GM23338 (cell line): ENCODE results near the gene ATOH8. TPM values are rescaled to one million over a fixed set of nuclear protein-coding genes. Genes with fewer than 3 reads are reported as not detected.

Source experiments
- ATAC-seq: fragments of 200-7000 bp; cut with Tn5 transposase; 3 replicates; pipeline ENCODE4 v1.9.1; 2020
- DNase-seq: peaks from one replicate; pipeline ENCODE4 v3.0.0-alpha.2; 2015; ENCODE audit warnings: low spot score
- H2AFZ ChIP-seq: fragments of 200-600 bp; sonication (generic); 2 replicates; pipeline ENCODE4 v1.8.0; 2016; ENCODE audit warnings: antibody characterized with exemption, mild to moderate bottlenecking, moderate library complexity
- H3F3A ChIP-seq: fragments of 200-600 bp; sonication (generic); replicated peaks from 2 replicates; pipeline ENCODE4 v1.8.0; 2017; ENCODE audit warnings: antibody characterized with exemption, mixed run types, low read depth
- H3K27ac ChIP-seq: fragments of 200-600 bp; sonication (generic); 2 replicates; pipeline ENCODE4 v1.6.1; 2016; ENCODE audit warnings: low read depth
- H3K27me3 ChIP-seq: fragments of 200-600 bp; sonication (generic); 2 replicates; pipeline ENCODE4 v1.8.0; 2016; ENCODE audit warnings: mild to moderate bottlenecking, mixed run types, moderate library complexity; ENCODE audit not compliant: insufficient read depth
- H3K36me3 ChIP-seq: fragments of 200-600 bp; sonication (generic); 2 replicates; pipeline ENCODE4 v1.8.0; 2016; ENCODE audit warnings: mild to moderate bottlenecking; ENCODE audit not compliant: insufficient read depth
- H3K4me1 ChIP-seq: fragments of 200-600 bp; sonication (generic); 2 replicates; pipeline ENCODE4 v1.8.0; 2016; ENCODE audit warnings: mild to moderate bottlenecking, moderate library complexity; ENCODE audit not compliant: insufficient read depth
- H3K4me2 ChIP-seq: fragments of 200-600 bp; sonication (generic); 2 replicates; pipeline ENCODE4 v1.7.1; 2017; ENCODE audit warnings: mixed run types
- H3K4me3 ChIP-seq: fragments of 200-600 bp; sonication (generic); 2 replicates; pipeline ENCODE4 v1.6.1; 2016; ENCODE audit warnings: mixed run types
- H3K79me2 ChIP-seq: fragments of 200-600 bp; sonication (generic); replicated peaks from 2 replicates; pipeline ENCODE4 v1.8.0; 2017; ENCODE audit warnings: mild to moderate bottlenecking; ENCODE audit not compliant: insufficient read depth
- H3K9me2 ChIP-seq: fragments of 200-600 bp; sonication (generic); 2 replicates; pipeline ENCODE4 v1.8.0; 2017; ENCODE audit not compliant: insufficient read depth
- H4K20me1 ChIP-seq: fragments of 200-600 bp; sonication (generic); replicated peaks from 2 replicates; pipeline ENCODE4 v1.8.0; 2017; ENCODE audit warnings: mild to moderate bottlenecking; ENCODE audit not compliant: insufficient read depth
- H3K27ac Mint-ChIP-seq: 2 replicates; pipeline ENCODE4 v1.8.0; 2020; ENCODE audit warnings: inconsistent platforms, mild to moderate bottlenecking, moderate library complexity, mixed read lengths
- H3K27me3 Mint-ChIP-seq: 3 replicates; pipeline ENCODE4 v1.8.0; 2022; ENCODE audit warnings: low read depth, mild to moderate bottlenecking, moderate library complexity, mixed read lengths, inconsistent platforms; ENCODE audit not compliant: insufficient read depth, poor library complexity
- H3K36me3 Mint-ChIP-seq: 3 replicates; pipeline ENCODE4 v1.8.0; 2021; ENCODE audit warnings: low read depth, mild to moderate bottlenecking, inconsistent platforms, moderate library complexity, mixed read lengths
- H3K4me1 Mint-ChIP-seq: 3 replicates; pipeline ENCODE4 v1.8.0; 2020; ENCODE audit warnings: mild to moderate bottlenecking, inconsistent platforms, mixed read lengths
- H3K4me3 Mint-ChIP-seq: 3 replicates; pipeline ENCODE4 v1.8.0; 2021; ENCODE audit warnings: moderate library complexity, mild to moderate bottlenecking, inconsistent platforms, mixed read lengths
- H3K9me3 Mint-ChIP-seq: 3 replicates; pipeline ENCODE4 v1.8.0; 2020; ENCODE audit warnings: moderate library complexity, mild to moderate bottlenecking, inconsistent platforms, mixed read lengths
- EZH2 ChIP-seq: fragments of 200-600 bp; sonication (generic); IDR thresholded peaks from one replicate; pipeline ENCODE4 v1.8.0; 2017; ENCODE audit warnings: antibody characterized with exemption, mild to moderate bottlenecking, low read depth; ENCODE audit not compliant: unreplicated experiment
- JUNB ChIP-seq: IDR thresholded peaks from one replicate; pipeline ENCODE4 v1.6.1; 2016; ENCODE audit warnings: antibody characterized with exemption; ENCODE audit not compliant: unreplicated experiment
- NANOG ChIP-seq: IDR thresholded peaks from 2 replicates; pipeline ENCODE4 v1.6.1; 2016; ENCODE audit warnings: antibody characterized with exemption, borderline replicate concordance
- ZNF114 ChIP-seq: fragments of 250-450 bp; sonication (Bioruptor Pico); IDR thresholded peaks from 2 replicates; pipeline ENCODE4 v1.5.0; 2020; ENCODE audit warnings: mild to moderate bottlenecking, moderate library complexity
- ZNF331 ChIP-seq: fragments of 250-450 bp; sonication (Bioruptor Pico); IDR thresholded peaks from 2 replicates; pipeline ENCODE4 v1.5.0; 2020; ENCODE audit warnings: low read depth, mild to moderate bottlenecking, moderate library complexity
- ZNF462 ChIP-seq: fragments of 250-450 bp; sonication (Bioruptor Pico); IDR thresholded peaks from 2 replicates; pipeline ENCODE4 v1.5.0; 2020; ENCODE audit warnings: mild to moderate bottlenecking, moderate library complexity
- polyA plus RNA-seq: library from polyadenylated mRNA; unstranded; fragments of >200 nt; fragmentation: Nextera tagmentation; extraction: Ambion mirVana; gene quantifications from 2 replicates; pipeline ENCODE4 v1.2.1, GENCODE V29; 2016
- total RNA-seq: library from RNA; depleted of rRNA; stranded (reverse); fragments of >200 nt; shearing (Covaris generic); gene quantifications from 2 replicates; pipeline ENCODE4 v1.2.3, GENCODE V29; 2014
- TF ChIP-seq, protein P1 (sequence below), 2 experiments: fragments of 200-600 bp in 1 of 2; sonication (generic) in 1 of 2; conservative IDR thresholded peaks; 2 replicates each; pipeline versions ENCODE4 v1.5.1 to v1.6.1; 2016 to 2017; ENCODE audit warnings: antibody characterized with exemption in 2 of 2, low read depth in 2 of 2, mild to moderate bottlenecking in 2 of 2, moderate library complexity in 1 of 2

The ATOH8 gene
- total and polyA plus RNA-seq, 2 experiments from 2014 or later: 0.11 to 0.97 TPM

GRCh38 chr2:85761946-85762345 is 8.2 kb downstream of the ATOH8 start:
- no peak overlapping the region for H3K4me2 ChIP-seq
- no peaks in the 10 kb centered on the region; the same call in 2 of the 3 replicates for H3K36me3 Mint-ChIP-seq
- H3K4me3 ChIP-seq: no peak overlapping the region
- H3K4me3 Mint-ChIP-seq: no peak overlapping the region
- no peaks in the 10 kb centered on the region for H3K79me2 ChIP-seq
- H3K4me1 Mint-ChIP-seq: peaks cover 28% of the 10 kb centered on the region
- no peak overlapping the region for H3K27ac ChIP-seq
- no peak overlapping the region for H2AFZ ChIP-seq
- H4K20me1 ChIP-seq: no peaks in the 10 kb centered on the region
- H3K27me3 Mint-ChIP-seq: peaks cover 44% of the 10 kb centered on the region
- no peaks in the 10 kb centered on the region; the same call in 2 of the 3 replicates for H3K9me3 Mint-ChIP-seq
- ATAC-seq: no peak
- TF ChIP-seq ZNF462 (CRISPR knock-in tag) (no peak), ZNF114 (CRISPR knock-in tag) (no peak), JUNB (no peak), ZNF331 (CRISPR knock-in tag) (no peak)
- peaks cover 57% of the 10 kb centered on the region for H3K27me3 ChIP-seq
- H3F3A ChIP-seq: no peaks in the 10 kb centered on the region
- H3K27ac Mint-ChIP-seq: no peak overlapping the region
- no peaks in the 10 kb centered on the region for H3K36me3 ChIP-seq
- DNase-seq: no peak
- H3K4me1 ChIP-seq: peaks cover 26% of the 10 kb centered on the region
- H3K9me2 ChIP-seq: no peaks in the 10 kb centered on the region

DNA sequence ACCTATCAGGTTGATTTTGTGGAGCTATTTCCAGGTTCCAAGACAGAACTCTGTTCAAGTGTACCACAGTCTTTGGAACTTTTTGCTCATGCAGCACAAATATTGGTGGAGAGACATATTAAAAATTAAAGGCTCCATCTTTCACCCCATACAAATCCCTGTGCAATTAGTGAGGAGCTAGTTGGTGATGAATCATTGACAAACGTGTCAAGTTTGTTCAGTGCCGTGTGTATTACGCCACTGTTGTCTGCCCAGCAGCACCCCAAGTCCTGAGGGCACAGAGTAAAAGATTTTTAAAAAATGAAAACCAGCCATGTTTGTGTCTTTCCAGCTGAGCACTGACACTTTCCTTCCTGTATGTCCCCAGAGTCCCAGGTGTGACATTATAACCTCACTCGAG is 9.3 kb downstream of the ATOH8 start:
- H3K9me2 ChIP-seq: no peaks in the 10 kb centered on the region
- H3K36me3 ChIP-seq: no peaks in the 10 kb centered on the region
- Mint-ChIP-seq H3K27me3 (peaks cover 42% of the 10 kb centered on the region), H3K36me3 (no peaks in the 10 kb centered on the region; the same call in 2 of the 3 replicates), H3K4me3 (no peak overlapping the region), H3K27ac (no peak overlapping the region), H3K9me3 (no peaks in the 10 kb centered on the region), H3K4me1 (peaks cover 35% of the 10 kb centered on the region)
- H3K4me1 ChIP-seq: peaks cover 32% of the 10 kb centered on the region
- no peak overlapping the region for H3K4me3 ChIP-seq
- H3K79me2 ChIP-seq: no peaks in the 10 kb centered on the region
- no peak overlapping the region for H3K27ac ChIP-seq
- peaks cover 48% of the 10 kb centered on the region for H3K27me3 ChIP-seq
- no peak overlapping the region for H3K4me2 ChIP-seq
- ATAC-seq (no peak), DNase-seq (no peak)
- H3F3A ChIP-seq: no peaks in the 10 kb centered on the region
- no peak overlapping the region for H2AFZ ChIP-seq
- H4K20me1 ChIP-seq: no peaks in the 10 kb centered on the region
- TF ChIP-seq NANOG: no peak
- TF ChIP-seq ZNF331 (CRISPR knock-in tag): no peak
- no peak for TF ChIP-seq EZH2
- TF ChIP-seq, protein P1, sequence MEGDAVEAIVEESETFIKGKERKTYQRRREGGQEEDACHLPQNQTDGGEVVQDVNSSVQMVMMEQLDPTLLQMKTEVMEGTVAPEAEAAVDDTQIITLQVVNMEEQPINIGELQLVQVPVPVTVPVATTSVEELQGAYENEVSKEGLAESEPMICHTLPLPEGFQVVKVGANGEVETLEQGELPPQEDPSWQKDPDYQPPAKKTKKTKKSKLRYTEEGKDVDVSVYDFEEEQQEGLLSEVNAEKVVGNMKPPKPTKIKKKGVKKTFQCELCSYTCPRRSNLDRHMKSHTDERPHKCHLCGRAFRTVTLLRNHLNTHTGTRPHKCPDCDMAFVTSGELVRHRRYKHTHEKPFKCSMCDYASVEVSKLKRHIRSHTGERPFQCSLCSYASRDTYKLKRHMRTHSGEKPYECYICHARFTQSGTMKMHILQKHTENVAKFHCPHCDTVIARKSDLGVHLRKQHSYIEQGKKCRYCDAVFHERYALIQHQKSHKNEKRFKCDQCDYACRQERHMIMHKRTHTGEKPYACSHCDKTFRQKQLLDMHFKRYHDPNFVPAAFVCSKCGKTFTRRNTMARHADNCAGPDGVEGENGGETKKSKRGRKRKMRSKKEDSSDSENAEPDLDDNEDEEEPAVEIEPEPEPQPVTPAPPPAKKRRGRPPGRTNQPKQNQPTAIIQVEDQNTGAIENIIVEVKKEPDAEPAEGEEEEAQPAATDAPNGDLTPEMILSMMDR (conservative IDR thresholded peaks at IDR 0.05; ENCODE audit: low read depth in 2 of 2): no peak
